ENCODE data around the gene MTMR6. TPM values are rescaled to one million over a fixed set of nuclear protein-coding genes. Genes with fewer than 3 reads are reported as not detected.

MTMR6 gene
- total RNA-seq, 1 donor, result 6.2 TPM

- peak in 2 of 3 donors; percentile 72 to 94 for DNase-seq (ENCODE audit: low read depth in 2 of 3, low spot score in 2 of 3)
These were observed 5.9 kb downstream of the MTMR6 start for GRCh38 chr13:25281193-25281934.

GRCh38 chr13:25280396-25280795, 6.9 kb downstream of the MTMR6 start:
- no peak for DNase-seq (ENCODE audit: low read depth in 2 of 3, low spot score in 2 of 3)

- no peak for DNase-seq (ENCODE audit: low read depth in 2 of 3, low spot score in 2 of 3)
These were observed 10.5 kb downstream of the MTMR6 start for GRCh38 chr13:25276748-25277147.

GRCh38 chr13:25268561-25268960, 18.7 kb downstream of the MTMR6 start:
- no peak for DNase-seq (ENCODE audit: low read depth in 2 of 3, low spot score in 2 of 3)

GRCh38 chr13:25267715-25268114, 19.6 kb downstream of the MTMR6 start:
- DNase-seq (ENCODE audit: low read depth in 2 of 3, low spot score in 2 of 3), result peak in 2 of 3 donors; percentile 29 to 57

GRCh38 chr13:25266706-25267105, 20.6 kb downstream of the MTMR6 start:
- no peak for DNase-seq (ENCODE audit: low read depth in 2 of 3, low spot score in 2 of 3)

GRCh38 chr13:25262261-25262660, 25.0 kb downstream of the MTMR6 start:
- DNase-seq (ENCODE audit: low read depth in 2 of 3, low spot score in 2 of 3), result no peak

- no peak for DNase-seq (ENCODE audit: low read depth in 2 of 3, low spot score in 2 of 3)
These were observed 33.6 kb downstream of the MTMR6 start for GRCh38 chr13:25253702-25254101.

GRCh38 chr13:25252752-25253151, 34.5 kb downstream of the MTMR6 start:
- no peak for DNase-seq (ENCODE audit: low read depth in 2 of 3, low spot score in 2 of 3)

GRCh38 chr13:25252225-25252624, 35.1 kb downstream of the MTMR6 start:
- DNase-seq (ENCODE audit: low read depth in 2 of 3, low spot score in 2 of 3), result no peak

- DNase-seq (ENCODE audit: low read depth in 2 of 3, low spot score in 2 of 3), result peak in 2 of 3 donors; percentile 12 to 13
These were observed 38.2 kb downstream of the MTMR6 start for GRCh38 chr13:25249001-25249543.

- peak in 1 of 3 donors; percentile 13 for DNase-seq (ENCODE audit: low read depth in 2 of 3, low spot score in 2 of 3)
These were observed 39.2 kb downstream of the MTMR6 start for GRCh38 chr13:25248071-25248470.

- no peak for DNase-seq (ENCODE audit: low read depth in 2 of 3, low spot score in 2 of 3)
These were observed 39.9 kb downstream of the MTMR6 start for GRCh38 chr13:25247360-25247759.

- no peak for DNase-seq (ENCODE audit: low read depth in 2 of 3, low spot score in 2 of 3)
These were observed 43.2 kb downstream of the MTMR6 start for GRCh38 chr13:25244123-25244522.

- no peak for DNase-seq (ENCODE audit: low read depth in 2 of 3, low spot score in 2 of 3)
These were observed 44.3 kb downstream of the MTMR6 start for GRCh38 chr13:25242956-25243355.

- no peak for DNase-seq (ENCODE audit: low read depth in 2 of 3, low spot score in 2 of 3)
These were observed 46.3 kb downstream of the MTMR6 start for GRCh38 chr13:25241007-25241406.

- no peak for DNase-seq (ENCODE audit: low read depth in 2 of 3, low spot score in 2 of 3)
These were observed 50.2 kb downstream of the MTMR6 start for GRCh38 chr13:25237083-25237482.

GRCh38 chr13:25233861-25234260, 53.4 kb downstream of the MTMR6 start:
- DNase-seq (ENCODE audit: low read depth in 2 of 3, low spot score in 2 of 3), result no peak

GRCh38 chr13:25232937-25233515, 54.3 kb downstream of the MTMR6 start:
- peak in 2 of 3 donors; percentile 33 to 56 for DNase-seq (ENCODE audit: low read depth in 2 of 3, low spot score in 2 of 3)

GRCh38 chr13:25231517-25231916, 55.8 kb downstream of the MTMR6 start:
- peak in 2 of 3 donors; percentile 18 for DNase-seq (ENCODE audit: low read depth in 2 of 3, low spot score in 2 of 3)

GRCh38 chr13:25227690-25228089, 59.6 kb downstream of the MTMR6 start:
- DNase-seq (ENCODE audit: low read depth in 2 of 3, low spot score in 2 of 3), result no peak

- DNase-seq (ENCODE audit: low read depth in 2 of 3, low spot score in 2 of 3), result no peak
These were observed 61.3 kb downstream of the MTMR6 start for GRCh38 chr13:25225970-25226369.

Measured in hematopoietic multipotent progenitor cell (in vitro differentiated cells).